PFSK-1 (cell line): Measurements from ENCODE around the gene PGBD5.

ENCODE experiments used
- FOXP2 ChIP-seq: optimal IDR thresholded peaks from 2 replicates; pipeline ENCODE3; 2011; ENCODE audit warnings: borderline replicate concordance, control low read depth, inconsistent platforms; ENCODE audit not compliant: insufficient read depth; ENCODE audit errors: extremely low read length, extremely low read depth
- POLR2AphosphoS5 ChIP-seq: IDR thresholded peaks from 2 replicates; pipeline ENCODE4 v1.6.1; 2012; ENCODE audit warnings: low read depth, mild to moderate bottlenecking, control low read depth, low read length, moderate library complexity
- SIN3A ChIP-seq: IDR thresholded peaks from 2 replicates; pipeline ENCODE4 v1.6.1; 2012; ENCODE audit warnings: mild to moderate bottlenecking, low read length, moderate library complexity, borderline replicate concordance; ENCODE audit not compliant: insufficient read depth
- TAF1 ChIP-seq: IDR thresholded peaks from 2 replicates; pipeline ENCODE4 v1.6.1; 2012; ENCODE audit warnings: low read length, control low read depth, borderline replicate concordance; ENCODE audit not compliant: insufficient read depth
- TF ChIP-seq, protein P1 (sequence below), 2 experiments: IDR thresholded peaks; 2 replicates each; pipeline versions ENCODE4 v1.6.1 to v1.8.0; 2011 to 2012; ENCODE audit warnings: low read depth in 2 of 2, low read length in 2 of 2, control low read depth in 1 of 2, inconsistent platforms in 1 of 2, mild to moderate bottlenecking in 1 of 2, moderate library complexity in 1 of 2; ENCODE audit not compliant: insufficient read depth in 1 of 2

PGBD5 gene

DNA sequence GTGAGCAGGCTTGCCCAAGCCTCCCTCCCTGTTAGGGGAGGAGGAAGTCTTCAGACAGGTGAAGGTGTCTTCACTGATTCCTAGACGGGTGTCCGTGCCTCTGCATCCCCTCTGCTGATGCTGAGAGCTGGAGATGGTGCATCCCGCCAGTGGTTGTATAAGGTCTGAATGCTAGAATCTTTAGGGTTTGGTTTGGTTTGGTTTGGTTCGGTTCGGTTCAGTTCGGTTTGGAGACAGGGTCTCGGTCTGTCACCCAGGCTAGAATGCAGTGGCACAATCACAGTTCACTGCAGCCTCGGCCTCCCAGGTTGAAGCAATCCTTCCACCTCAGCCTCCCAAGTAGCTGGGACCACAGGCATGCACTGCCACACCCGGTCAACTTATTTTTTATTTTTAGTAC, 153.6 kb downstream of the PGBD5 start:
- no peak for TF ChIP-seq POLR2AphosphoS5
- no peak for TF ChIP-seq SIN3A
- TF ChIP-seq TAF1: no peak
- no peak for TF ChIP-seq FOXP2
- TF ChIP-seq, protein P1, sequence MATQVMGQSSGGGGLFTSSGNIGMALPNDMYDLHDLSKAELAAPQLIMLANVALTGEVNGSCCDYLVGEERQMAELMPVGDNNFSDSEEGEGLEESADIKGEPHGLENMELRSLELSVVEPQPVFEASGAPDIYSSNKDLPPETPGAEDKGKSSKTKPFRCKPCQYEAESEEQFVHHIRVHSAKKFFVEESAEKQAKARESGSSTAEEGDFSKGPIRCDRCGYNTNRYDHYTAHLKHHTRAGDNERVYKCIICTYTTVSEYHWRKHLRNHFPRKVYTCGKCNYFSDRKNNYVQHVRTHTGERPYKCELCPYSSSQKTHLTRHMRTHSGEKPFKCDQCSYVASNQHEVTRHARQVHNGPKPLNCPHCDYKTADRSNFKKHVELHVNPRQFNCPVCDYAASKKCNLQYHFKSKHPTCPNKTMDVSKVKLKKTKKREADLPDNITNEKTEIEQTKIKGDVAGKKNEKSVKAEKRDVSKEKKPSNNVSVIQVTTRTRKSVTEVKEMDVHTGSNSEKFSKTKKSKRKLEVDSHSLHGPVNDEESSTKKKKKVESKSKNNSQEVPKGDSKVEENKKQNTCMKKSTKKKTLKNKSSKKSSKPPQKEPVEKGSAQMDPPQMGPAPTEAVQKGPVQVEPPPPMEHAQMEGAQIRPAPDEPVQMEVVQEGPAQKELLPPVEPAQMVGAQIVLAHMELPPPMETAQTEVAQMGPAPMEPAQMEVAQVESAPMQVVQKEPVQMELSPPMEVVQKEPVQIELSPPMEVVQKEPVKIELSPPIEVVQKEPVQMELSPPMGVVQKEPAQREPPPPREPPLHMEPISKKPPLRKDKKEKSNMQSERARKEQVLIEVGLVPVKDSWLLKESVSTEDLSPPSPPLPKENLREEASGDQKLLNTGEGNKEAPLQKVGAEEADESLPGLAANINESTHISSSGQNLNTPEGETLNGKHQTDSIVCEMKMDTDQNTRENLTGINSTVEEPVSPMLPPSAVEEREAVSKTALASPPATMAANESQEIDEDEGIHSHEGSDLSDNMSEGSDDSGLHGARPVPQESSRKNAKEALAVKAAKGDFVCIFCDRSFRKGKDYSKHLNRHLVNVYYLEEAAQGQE (IDR thresholded peaks at IDR 0.05; ENCODE audit: insufficient read depth in 1 of 2, low read depth in 2 of 2, low read length in 2 of 2): no peak

DNA sequence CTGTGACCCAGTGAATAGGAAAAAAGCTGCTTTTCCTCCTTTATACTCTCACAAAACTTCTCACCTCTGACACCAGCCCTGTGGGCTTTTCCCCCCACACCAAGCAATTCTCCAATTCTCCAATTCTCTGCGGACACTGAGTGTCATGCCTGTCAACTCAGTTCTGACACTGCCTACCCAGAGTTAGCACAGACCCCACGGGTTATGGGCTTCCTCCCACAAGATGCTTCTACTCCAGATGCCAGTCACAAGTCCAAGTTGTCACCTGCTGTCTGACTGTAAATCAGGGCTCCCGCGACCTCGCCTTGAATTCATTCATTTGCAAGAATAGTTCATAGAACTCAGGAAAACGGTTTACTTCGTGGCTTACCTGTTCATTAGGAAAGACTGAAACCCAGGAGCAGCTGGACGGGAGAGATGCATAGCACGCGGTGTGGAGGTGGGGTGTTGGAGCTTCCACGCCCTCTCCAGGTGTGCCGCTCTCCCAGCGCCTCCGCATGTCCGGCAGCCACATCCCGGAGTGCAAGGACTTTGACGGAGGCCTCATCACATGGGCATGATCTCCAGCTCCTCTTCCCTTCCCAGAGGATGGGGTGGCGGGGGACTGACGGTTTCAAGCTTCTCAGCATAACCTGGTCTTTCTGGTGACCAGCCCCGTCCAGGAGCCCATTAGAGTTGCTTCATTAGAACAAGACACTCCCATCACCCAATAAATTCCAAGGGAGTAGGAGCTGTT, 154.7 kb downstream of the PGBD5 start:
- TF ChIP-seq FOXP2 (no peak), TAF1 (no peak), SIN3A (no peak), POLR2AphosphoS5 (no peak)
- TF ChIP-seq, protein P1 (IDR thresholded peaks at IDR 0.05; ENCODE audit: insufficient read depth in 1 of 2, low read depth in 2 of 2, low read length in 2 of 2): no peak

DNA sequence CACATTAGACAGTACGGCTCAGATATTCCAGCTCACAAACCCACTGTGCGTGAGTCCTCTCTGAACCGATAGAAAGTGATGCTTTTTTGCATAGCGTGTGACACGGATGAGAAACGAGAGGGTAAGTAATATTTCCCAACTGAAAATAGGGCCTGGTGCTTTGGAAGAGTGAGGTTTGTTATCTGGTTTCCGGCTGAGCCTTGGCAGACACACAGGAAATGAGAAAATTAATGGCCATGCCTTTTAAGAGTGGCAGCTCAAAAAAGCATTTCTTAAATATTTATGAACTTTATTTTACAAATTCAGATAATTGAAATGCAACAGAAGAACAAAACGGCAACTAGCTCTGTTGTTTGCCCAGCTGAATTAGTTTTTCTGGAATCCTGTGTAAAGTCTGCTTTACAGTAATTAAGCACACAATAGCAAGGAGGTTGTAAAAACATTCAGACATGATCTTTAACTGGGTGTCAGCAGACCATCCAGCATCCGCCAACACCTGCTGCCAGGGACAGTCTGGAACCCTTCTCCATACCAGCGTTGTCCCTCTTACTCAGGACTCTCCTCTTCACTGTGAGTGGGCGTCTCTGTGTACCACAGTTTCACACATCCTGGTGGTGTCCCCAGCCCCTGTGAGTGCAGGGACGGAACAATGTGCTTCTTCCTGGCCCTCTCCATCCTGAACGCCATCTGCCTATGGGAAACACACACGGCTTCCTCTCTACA, 155.4 kb downstream of the PGBD5 start:
- TF ChIP-seq TAF1 (no peak), POLR2AphosphoS5 (no peak), FOXP2 (peak; percentile 54)

DNA sequence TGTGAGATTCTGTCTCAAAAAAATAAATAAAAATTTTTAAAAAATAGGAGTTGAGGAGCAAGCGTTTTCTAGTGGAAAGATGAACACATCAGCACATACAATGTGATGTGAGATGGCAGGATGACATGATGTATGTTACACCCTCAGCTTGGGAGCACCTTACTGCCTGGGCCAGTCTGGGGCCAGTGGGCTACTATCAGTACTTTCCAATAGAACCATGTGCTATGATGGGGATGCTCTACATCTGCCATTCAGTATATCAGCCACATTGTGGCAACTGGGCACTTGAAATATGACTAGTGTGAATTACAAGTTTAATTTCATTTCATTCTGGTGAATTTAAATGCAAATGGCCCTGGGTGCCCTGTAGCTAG, 156.0 kb downstream of the PGBD5 start:
- TF ChIP-seq FOXP2: no peak
- TF ChIP-seq, protein P1 (IDR thresholded peaks at IDR 0.05; ENCODE audit: insufficient read depth in 1 of 2, low read depth in 2 of 2, low read length in 2 of 2): no peak

DNA sequence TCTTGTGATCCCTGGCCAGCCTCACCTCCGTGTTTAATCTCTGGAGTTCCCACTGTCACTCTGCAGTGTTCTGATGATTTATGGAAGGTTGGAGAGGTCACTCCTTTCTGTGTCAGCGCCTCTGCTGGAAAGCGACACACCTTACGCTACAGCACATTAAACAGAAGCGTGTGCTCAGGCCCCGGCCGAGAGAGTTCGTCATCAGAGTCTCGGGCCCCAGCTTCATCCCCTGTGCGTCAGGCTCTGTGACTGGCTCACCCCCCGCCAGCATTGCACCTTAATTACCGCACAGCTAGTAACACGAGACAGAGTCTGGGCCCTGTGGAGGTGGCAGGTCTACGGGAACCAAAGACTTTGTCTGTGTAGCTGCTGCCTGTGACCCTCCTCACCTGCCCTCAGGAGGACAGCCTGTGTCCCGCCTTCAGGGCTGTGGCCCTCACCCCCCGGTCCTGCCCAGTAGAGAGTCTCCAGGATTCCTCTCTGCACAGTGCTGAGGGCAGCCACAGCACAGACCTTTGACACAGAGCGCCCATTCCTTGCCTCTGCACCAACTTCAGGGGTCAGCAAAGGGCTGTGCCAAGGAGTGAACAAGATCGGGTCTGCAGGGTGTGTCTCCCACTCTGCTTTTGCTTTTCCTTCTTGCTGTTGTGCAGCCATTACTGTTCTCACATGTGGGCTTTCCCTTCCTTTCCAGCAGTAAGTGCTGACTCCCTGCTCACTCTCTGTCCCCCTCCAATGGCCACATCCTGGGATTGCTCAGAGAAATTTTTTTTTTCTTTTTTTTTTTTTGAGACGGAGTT, 157.6 kb downstream of the PGBD5 start:
- TF ChIP-seq TAF1 (no peak), FOXP2 (no peak), POLR2AphosphoS5 (no peak), SIN3A (no peak)
- TF ChIP-seq, protein P1 (IDR thresholded peaks at IDR 0.05; ENCODE audit: insufficient read depth in 1 of 2, low read depth in 2 of 2, low read length in 2 of 2): no peak
